ENCODE results near the gene HES4. TPM values are rescaled to one million over a fixed set of nuclear protein-coding genes. Genes with fewer than 3 reads are reported as not detected.
"Not testable (repeated sequence)": the region's sequence is repeated elsewhere in the genome, so short reads cannot be mapped to it uniquely, and the experiment has no call there.

HES4 gene
- total RNA-seq, 1 donor from 2014 or later, result 137 TPM

DNA sequence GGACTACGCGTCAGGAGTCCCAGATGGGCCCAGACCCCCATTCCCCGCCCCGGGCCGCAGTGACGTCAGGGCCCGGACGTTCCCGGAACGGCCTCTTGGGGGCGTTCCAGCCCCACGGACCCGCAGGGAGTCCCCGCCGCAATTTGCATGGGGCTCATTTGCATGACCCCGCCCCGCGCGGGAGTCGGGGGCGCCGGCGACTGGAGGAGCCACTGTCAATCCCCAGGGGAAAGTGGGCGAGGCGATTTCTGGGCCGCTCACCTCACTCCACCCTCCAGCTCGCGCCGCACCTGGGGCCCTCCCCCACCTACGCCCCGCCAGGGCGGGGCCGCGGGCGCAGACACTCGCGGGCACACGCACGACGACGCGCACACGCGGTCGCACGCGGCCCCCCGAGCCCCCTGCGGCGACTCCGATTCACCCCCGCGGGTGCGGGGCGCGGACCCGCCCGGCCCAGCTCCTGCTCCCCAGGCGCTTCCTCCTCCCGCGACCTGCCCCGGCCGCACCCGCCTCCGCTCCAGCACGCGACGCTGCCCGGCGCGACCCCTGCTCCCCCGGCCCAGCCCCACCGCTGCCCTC lies 33.2 kb upstream of the HES4 start:
- TF ChIP-seq, protein P1, sequence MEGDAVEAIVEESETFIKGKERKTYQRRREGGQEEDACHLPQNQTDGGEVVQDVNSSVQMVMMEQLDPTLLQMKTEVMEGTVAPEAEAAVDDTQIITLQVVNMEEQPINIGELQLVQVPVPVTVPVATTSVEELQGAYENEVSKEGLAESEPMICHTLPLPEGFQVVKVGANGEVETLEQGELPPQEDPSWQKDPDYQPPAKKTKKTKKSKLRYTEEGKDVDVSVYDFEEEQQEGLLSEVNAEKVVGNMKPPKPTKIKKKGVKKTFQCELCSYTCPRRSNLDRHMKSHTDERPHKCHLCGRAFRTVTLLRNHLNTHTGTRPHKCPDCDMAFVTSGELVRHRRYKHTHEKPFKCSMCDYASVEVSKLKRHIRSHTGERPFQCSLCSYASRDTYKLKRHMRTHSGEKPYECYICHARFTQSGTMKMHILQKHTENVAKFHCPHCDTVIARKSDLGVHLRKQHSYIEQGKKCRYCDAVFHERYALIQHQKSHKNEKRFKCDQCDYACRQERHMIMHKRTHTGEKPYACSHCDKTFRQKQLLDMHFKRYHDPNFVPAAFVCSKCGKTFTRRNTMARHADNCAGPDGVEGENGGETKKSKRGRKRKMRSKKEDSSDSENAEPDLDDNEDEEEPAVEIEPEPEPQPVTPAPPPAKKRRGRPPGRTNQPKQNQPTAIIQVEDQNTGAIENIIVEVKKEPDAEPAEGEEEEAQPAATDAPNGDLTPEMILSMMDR (IDR thresholded peaks at IDR 0.05), result peak; percentile 87
- no peak for DNase-seq (ENCODE audit: low spot score)
- Mint-ChIP-seq H3K27ac (ENCODE audit: unreplicated experiment) (no peak overlapping the region), H3K36me3 (ENCODE audit: low read depth) (peaks cover 2% of the 10 kb centered on the region), H3K4me3 (ENCODE audit: unreplicated experiment) (peak overlapping the region; percentile 25), H3K4me1 (ENCODE audit: low read depth) (peaks cover 9% of the 10 kb centered on the region), H3K27me3 (ENCODE audit: low read depth) (no peaks in the 10 kb centered on the region), H3K9me3 (ENCODE audit: low read depth) (no peaks in the 10 kb centered on the region)

GRCh38 chr1:1032424-1032823 lies 32.5 kb upstream of the HES4 start:
- Mint-ChIP-seq H3K4me1 (ENCODE audit: low read depth) (peaks cover 9% of the 10 kb centered on the region), H3K4me3 (ENCODE audit: unreplicated experiment) (peak overlapping the region; percentile 55), H3K27ac (ENCODE audit: unreplicated experiment) (no peak overlapping the region)

GRCh38 chr1:1031659-1032235 lies 31.9 kb upstream of the HES4 start:
- Mint-ChIP-seq H3K9me3 (ENCODE audit: low read depth) (no peaks in the 10 kb centered on the region), H3K27me3 (ENCODE audit: low read depth) (no peaks in the 10 kb centered on the region), H3K4me1 (ENCODE audit: low read depth) (peaks cover 9% of the 10 kb centered on the region), H3K36me3 (ENCODE audit: low read depth) (peaks cover 4% of the 10 kb centered on the region), H3K4me3 (ENCODE audit: unreplicated experiment) (peak overlapping the region; percentile 33), H3K27ac (ENCODE audit: unreplicated experiment) (no peak overlapping the region)
- TF ChIP-seq, protein P1 (IDR thresholded peaks at IDR 0.05), result no peak
- DNase-seq (ENCODE audit: low spot score), result no peak

More at GRCh38 chr1:1032424-1032823, 32.5 kb upstream of the HES4 start:
- peaks cover 3% of the 10 kb centered on the region for H3K36me3 Mint-ChIP-seq (ENCODE audit: low read depth)
- TF ChIP-seq, protein P1 (IDR thresholded peaks at IDR 0.05), result no peak
- no peaks in the 10 kb centered on the region for H3K27me3 Mint-ChIP-seq (ENCODE audit: low read depth)
- no peak for DNase-seq (ENCODE audit: low spot score)
- H3K9me3 Mint-ChIP-seq (ENCODE audit: low read depth), result no peaks in the 10 kb centered on the region

DNA sequence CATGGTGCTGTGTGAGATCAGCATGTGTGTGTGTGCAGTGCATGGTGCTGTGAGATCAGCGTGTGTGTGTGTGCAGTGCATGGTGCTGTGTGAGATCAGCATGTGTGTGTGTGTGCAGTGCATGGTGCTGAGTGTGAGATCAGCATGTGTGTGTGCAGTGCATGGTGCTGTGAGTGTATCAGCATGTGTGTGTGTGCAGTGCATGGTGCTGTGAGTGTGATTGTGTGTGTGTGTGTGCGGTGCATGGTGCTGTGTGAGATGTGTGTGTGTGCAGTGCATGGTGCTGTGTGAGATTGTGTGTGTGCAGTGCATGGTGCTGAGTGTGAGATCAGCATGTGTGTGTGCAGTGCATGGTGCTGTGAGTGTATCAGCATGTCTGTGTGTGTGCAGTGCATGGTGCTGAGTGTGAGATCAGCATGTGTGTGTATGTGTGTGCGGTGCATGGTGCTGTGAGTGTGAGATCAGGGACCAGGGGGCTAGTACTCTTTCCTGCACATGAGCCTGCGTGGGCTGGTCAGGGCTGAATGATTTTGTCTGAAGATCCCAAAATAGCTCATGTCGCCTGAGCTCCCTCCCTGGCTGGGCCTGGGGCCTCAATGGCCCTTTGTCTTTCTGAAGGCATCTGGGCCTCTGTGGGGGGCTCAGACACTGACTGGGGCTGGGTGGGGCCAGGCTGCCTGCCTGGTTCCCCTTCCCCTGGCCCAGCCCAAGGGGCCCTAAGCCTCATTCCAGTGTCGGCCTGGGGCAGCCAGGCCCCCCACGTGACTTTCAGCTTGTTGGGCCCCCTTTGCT lies 31.2 kb upstream of the HES4 start:
- H3K4me3 Mint-ChIP-seq (ENCODE audit: unreplicated experiment); H3K27ac Mint-ChIP-seq (ENCODE audit: unreplicated experiment); H3K9me3 Mint-ChIP-seq (ENCODE audit: low read depth); H3K36me3 Mint-ChIP-seq (ENCODE audit: low read depth); DNase-seq (ENCODE audit: low spot score); H3K27me3 Mint-ChIP-seq (ENCODE audit: low read depth): not testable (repeated sequence)
- H3K4me1 Mint-ChIP-seq (ENCODE audit: low read depth), result peaks cover 10% of the 10 kb centered on the region

- Mint-ChIP-seq H3K4me3 (ENCODE audit: unreplicated experiment) (no peak overlapping the region), H3K27ac (ENCODE audit: unreplicated experiment) (no peak overlapping the region), H3K27me3 (ENCODE audit: low read depth) (no peaks in the 10 kb centered on the region), H3K36me3 (ENCODE audit: low read depth) (peaks cover 2% of the 10 kb centered on the region), H3K9me3 (ENCODE audit: low read depth) (no peaks in the 10 kb centered on the region), H3K4me1 (ENCODE audit: low read depth) (peaks cover 22% of the 10 kb centered on the region)
- TF ChIP-seq, protein P1 (IDR thresholded peaks at IDR 0.05), result no peak
- DNase-seq (ENCODE audit: low spot score), result no peak
Measured at GRCh38 chr1:1027791-1028190, 27.9 kb upstream of the HES4 start.
